Measurements from ENCODE around the gene LDHA.
"Not testable (repeated sequence)": the region's sequence is repeated elsewhere in the genome, so short reads cannot be mapped to it uniquely, and the experiment has no call there.

The LDHA gene

DNA sequence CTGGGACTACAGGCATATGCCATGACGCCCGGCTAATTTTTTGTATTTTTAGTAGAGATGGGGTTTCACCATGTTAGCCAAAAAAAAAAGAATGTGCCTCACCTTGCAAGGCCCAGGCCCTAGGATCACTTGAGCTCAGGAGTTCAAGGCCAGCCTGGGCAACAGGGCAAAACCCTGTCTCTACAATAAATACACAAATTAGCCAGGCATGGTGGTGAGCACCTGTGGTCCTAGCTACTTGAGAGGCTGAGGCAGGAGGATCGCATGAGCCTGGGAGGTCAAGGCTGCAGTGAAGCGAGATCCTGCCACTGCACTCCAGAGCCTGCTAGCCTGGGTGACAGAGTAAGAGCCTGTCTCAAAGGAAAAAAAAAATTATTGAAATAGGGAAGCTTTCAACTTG, 9.7 kb downstream of the LDHA start:
- POLR2A ChIA-PET: interaction anchor here (0.6 to 9.0 kb wide), 3 partner anchors 7 to 23 kb away, joined by 3 to 93 read pairs (median 3); partner anchors contain the start of gene LDHA

DNA sequence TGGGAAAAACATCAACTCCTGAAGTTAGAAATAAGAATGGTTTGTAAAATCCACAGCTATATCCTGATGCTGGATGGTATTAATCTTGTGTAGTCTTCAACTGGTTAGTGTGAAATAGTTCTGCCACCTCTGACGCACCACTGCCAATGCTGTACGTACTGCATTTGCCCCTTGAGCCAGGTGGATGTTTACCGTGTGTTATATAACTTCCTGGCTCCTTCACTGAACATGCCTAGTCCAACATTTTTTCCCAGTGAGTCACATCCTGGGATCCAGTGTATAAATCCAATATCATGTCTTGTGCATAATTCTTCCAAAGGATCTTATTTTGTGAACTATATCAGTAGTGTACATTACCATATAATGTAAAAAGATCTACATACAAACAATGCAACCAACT, 13.0 kb downstream of the LDHA start:
- ChIA-PET POLR2A (interaction anchor here (9.0 kb wide), 1 partner anchor 10 kb away, joined by 93 read pairs; the partner anchor contains the start of gene LDHA), CTCF (interaction anchor here (0.6 kb wide), 2 partner anchors 72 to 164 kb away, joined by 3 read pairs; no protein-coding TSS in a partner anchor)
- not testable (repeated sequence) for H3K4me1 ChIP-seq (ENCODE audit: control insufficient read depth, insufficient read depth, low read length); H3K4me3 ChIP-seq (ENCODE audit: low read depth, low read length); H3K9me3 ChIP-seq (ENCODE audit: control insufficient read depth, insufficient read depth, low read depth, low read length); H3K27ac ChIP-seq (ENCODE audit: extremely low read depth, low read depth, low read length)
- H3K36me3 ChIP-seq (ENCODE audit: control insufficient read depth in 2 of 2, insufficient read depth in 1 of 2, low read length in 2 of 2): peaks cover 48 to 61% of the 10 kb centered on the region in 2 experiments

More for the DNA sequence above, 9.7 kb downstream of the LDHA start:
- CTCF ChIA-PET: interaction anchor here (1.2 kb wide), 1 partner anchor 160 kb away, joined by 4 read pairs; no protein-coding TSS in a partner anchor
- H3K27ac ChIP-seq (ENCODE audit: extremely low read depth, low read depth, low read length): no peak overlapping the region
- H3K4me3 ChIP-seq (ENCODE audit: low read depth, low read length): no peak overlapping the region
- TF ChIP-seq SP7 (tag by site-specific recombination; IDR thresholded peaks at IDR 0.05) (no peak), OSR2 (tag by site-specific recombination; IDR thresholded peaks at IDR 0.05) (no peak), KLF10 (tag by site-specific recombination; IDR thresholded peaks at IDR 0.05) (no peak), ZSCAN23 (tag by site-specific recombination; IDR thresholded peaks at IDR 0.05) (no peak)
- H3K9me3 ChIP-seq (ENCODE audit: control insufficient read depth, insufficient read depth, low read depth, low read length): no peaks in the 10 kb centered on the region
- peaks cover 75 to 89% of the 10 kb centered on the region in 2 experiments for H3K36me3 ChIP-seq (ENCODE audit: control insufficient read depth in 2 of 2, insufficient read depth in 1 of 2, low read length in 2 of 2)
- H3K4me1 ChIP-seq (ENCODE audit: control insufficient read depth, insufficient read depth, low read length): no peaks in the 10 kb centered on the region

GRCh38 chr11:18408558-18409291, 14.4 kb downstream of the LDHA start:
- no peak overlapping the region for H3K27ac ChIP-seq (ENCODE audit: extremely low read depth, low read depth, low read length)
- ChIA-PET POLR2A (interaction anchor here (9.0 kb wide), 1 partner anchor 12 kb away, joined by 93 read pairs; the partner anchor contains the start of gene LDHA), CTCF (no interaction called here)
- no peaks in the 10 kb centered on the region for H3K9me3 ChIP-seq (ENCODE audit: control insufficient read depth, insufficient read depth, low read depth, low read length)
- H3K4me3 ChIP-seq (ENCODE audit: low read depth, low read length): no peak overlapping the region
- H3K36me3 ChIP-seq (ENCODE audit: control insufficient read depth in 2 of 2, insufficient read depth in 1 of 2, low read length in 2 of 2): peaks cover 36 to 48% of the 10 kb centered on the region in 2 experiments
- TF ChIP-seq, protein P1, sequence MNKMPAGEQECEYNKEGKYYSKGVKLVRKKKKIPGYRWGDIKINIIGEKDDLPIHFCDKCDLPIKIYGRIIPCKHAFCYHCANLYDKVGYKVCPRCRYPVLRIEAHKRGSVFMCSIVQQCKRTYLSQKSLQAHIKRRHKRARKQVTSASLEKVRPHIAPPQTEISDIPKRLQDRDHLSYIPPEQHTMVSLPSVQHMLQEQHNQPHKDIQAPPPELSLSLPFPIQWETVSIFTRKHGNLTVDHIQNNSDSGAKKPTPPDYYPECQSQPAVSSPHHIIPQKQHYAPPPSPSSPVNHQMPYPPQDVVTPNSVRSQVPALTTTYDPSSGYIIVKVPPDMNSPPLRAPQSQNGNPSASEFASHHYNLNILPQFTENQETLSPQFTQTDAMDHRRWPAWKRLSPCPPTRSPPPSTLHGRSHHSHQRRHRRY (tag by site-specific recombination; IDR thresholded peaks at IDR 0.05): no peak
- no peak for TF ChIP-seq KLF1 (tag by site-specific recombination; IDR thresholded peaks at IDR 0.05)
- TF ChIP-seq ZNF521 (tag by site-specific recombination; IDR thresholded peaks at IDR 0.05): no peak
- no peak for TF ChIP-seq ZNF169 (tag by site-specific recombination; IDR thresholded peaks at IDR 0.05)
- no peak for TF ChIP-seq YY2 (tag by site-specific recombination; IDR thresholded peaks at IDR 0.05)
- no peak for TF ChIP-seq OVOL3 (tag by site-specific recombination; IDR thresholded peaks at IDR 0.05)
- TF ChIP-seq, protein P2, sequence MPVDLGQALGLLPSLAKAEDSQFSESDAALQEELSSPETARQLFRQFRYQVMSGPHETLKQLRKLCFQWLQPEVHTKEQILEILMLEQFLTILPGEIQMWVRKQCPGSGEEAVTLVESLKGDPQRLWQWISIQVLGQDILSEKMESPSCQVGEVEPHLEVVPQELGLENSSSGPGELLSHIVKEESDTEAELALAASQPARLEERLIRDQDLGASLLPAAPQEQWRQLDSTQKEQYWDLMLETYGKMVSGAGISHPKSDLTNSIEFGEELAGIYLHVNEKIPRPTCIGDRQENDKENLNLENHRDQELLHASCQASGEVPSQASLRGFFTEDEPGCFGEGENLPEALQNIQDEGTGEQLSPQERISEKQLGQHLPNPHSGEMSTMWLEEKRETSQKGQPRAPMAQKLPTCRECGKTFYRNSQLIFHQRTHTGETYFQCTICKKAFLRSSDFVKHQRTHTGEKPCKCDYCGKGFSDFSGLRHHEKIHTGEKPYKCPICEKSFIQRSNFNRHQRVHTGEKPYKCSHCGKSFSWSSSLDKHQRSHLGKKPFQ (tag by site-specific recombination; IDR thresholded peaks at IDR 0.05): no peak
- TF ChIP-seq ZBTB21 (tag by site-specific recombination; IDR thresholded peaks at IDR 0.05): no peak
- TF ChIP-seq ZNF513 (tag by site-specific recombination; IDR thresholded peaks at IDR 0.05): no peak
- TF ChIP-seq ZSCAN5A (tag by site-specific recombination; IDR thresholded peaks at IDR 0.05): no peak
- TF ChIP-seq ZNF354C (tag by site-specific recombination; IDR thresholded peaks at IDR 0.05; ENCODE audit: borderline replicate concordance, low read depth): no peak
- no peak for TF ChIP-seq TRIM28 (IDR thresholded peaks at IDR 0.05; ENCODE audit: borderline replicate concordance, low read length)
- TF ChIP-seq ZNF174 (tag by site-specific recombination; IDR thresholded peaks at IDR 0.05): no peak
- no peak for TF ChIP-seq ZNF670 (tag by site-specific recombination; IDR thresholded peaks at IDR 0.05; ENCODE audit: low read depth)
- TF ChIP-seq ZBTB10 (tag by site-specific recombination; IDR thresholded peaks at IDR 0.05): no peak
- TF ChIP-seq, protein P3, sequence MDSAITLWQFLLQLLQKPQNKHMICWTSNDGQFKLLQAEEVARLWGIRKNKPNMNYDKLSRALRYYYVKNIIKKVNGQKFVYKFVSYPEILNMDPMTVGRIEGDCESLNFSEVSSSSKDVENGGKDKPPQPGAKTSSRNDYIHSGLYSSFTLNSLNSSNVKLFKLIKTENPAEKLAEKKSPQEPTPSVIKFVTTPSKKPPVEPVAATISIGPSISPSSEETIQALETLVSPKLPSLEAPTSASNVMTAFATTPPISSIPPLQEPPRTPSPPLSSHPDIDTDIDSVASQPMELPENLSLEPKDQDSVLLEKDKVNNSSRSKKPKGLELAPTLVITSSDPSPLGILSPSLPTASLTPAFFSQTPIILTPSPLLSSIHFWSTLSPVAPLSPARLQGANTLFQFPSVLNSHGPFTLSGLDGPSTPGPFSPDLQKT (IDR thresholded peaks at IDR 0.05; ENCODE audit: borderline replicate concordance, low read depth, low read length): no peak
- no peaks in the 10 kb centered on the region for H3K4me1 ChIP-seq (ENCODE audit: control insufficient read depth, insufficient read depth, low read length)
